Hepatocyte (in vitro differentiated cells): ENCODE results near the gene CAP2. TPM values are rescaled to one million over a fixed set of nuclear protein-coding genes. Genes with fewer than 3 reads are reported as not detected.

ENCODE experiments used
- DNase-seq: peaks from one replicate; pipeline ENCODE4 v3.0.0-alpha.2; 2016; ENCODE audit warnings: low spot score
- H2AFZ ChIP-seq: fragments of 200-600 bp; sonication (generic); 2 replicates; pipeline ENCODE4 v1.6.0; 2016; ENCODE audit warnings: antibody characterized with exemption, mild to moderate bottlenecking
- H3K27ac ChIP-seq: fragments of 200-600 bp; sonication (generic); 2 replicates; pipeline ENCODE4 v1.5.1; 2016; ENCODE audit warnings: mild to moderate bottlenecking
- H3K27me3 ChIP-seq: fragments of 200-600 bp; sonication (generic); 2 replicates; pipeline ENCODE4 v1.6.1; 2016
- H3K36me3 ChIP-seq: fragments of 200-600 bp; sonication (generic); replicated peaks from 2 replicates; pipeline ENCODE4 v1.5.1; 2016; ENCODE audit warnings: low read depth; ENCODE audit not compliant: insufficient read depth
- H3K4me1 ChIP-seq: fragments of 200-600 bp; sonication (generic); 2 replicates; pipeline ENCODE4 v1.5.1; 2016; ENCODE audit warnings: mild to moderate bottlenecking, moderate library complexity; ENCODE audit not compliant: insufficient read depth
- H3K4me2 ChIP-seq: fragments of 200-600 bp; sonication (generic); 2 replicates; pipeline ENCODE4 v1.6.0; 2016
- H3K4me3 ChIP-seq: fragments of 200-600 bp; sonication (generic); 2 replicates; pipeline ENCODE4 v1.5.1; 2016; ENCODE audit warnings: mild to moderate bottlenecking
- H3K79me2 ChIP-seq: fragments of 200-600 bp; sonication (generic); 2 replicates; pipeline ENCODE4 v1.6.0; 2017; ENCODE audit warnings: mild to moderate bottlenecking
- H3K9me2 ChIP-seq: fragments of 200-600 bp; sonication (generic); replicated peaks from 2 replicates; pipeline ENCODE4 v1.6.0; 2017; ENCODE audit warnings: mild to moderate bottlenecking; ENCODE audit not compliant: insufficient read depth
- H3K9me3 ChIP-seq: fragments of 200-600 bp; sonication (generic); 2 replicates; pipeline ENCODE4 v1.5.1; 2016; ENCODE audit warnings: low read depth, mild to moderate bottlenecking
- H4K20me1 ChIP-seq: fragments of 200-600 bp; sonication (generic); 2 replicates; pipeline ENCODE4 v1.6.0; 2016; ENCODE audit warnings: mild to moderate bottlenecking; ENCODE audit not compliant: insufficient read depth, poor library complexity, severe bottlenecking
- CTCF ChIP-seq: fragments of 200-600 bp; sonication (generic); IDR thresholded peaks from 2 replicates; pipeline ENCODE4 v1.5.1; 2016; ENCODE audit warnings: antibody characterized with exemption, mild to moderate bottlenecking; ENCODE audit not compliant: poor library complexity
- EZH2 ChIP-seq: fragments of 200-600 bp; sonication (generic); IDR thresholded peaks from 2 replicates; pipeline ENCODE4 v1.6.1; 2016; ENCODE audit warnings: antibody characterized with exemption, mild to moderate bottlenecking, borderline replicate concordance
- EZH2phosphoT487 ChIP-seq: fragments of 200-600 bp; sonication (generic); IDR thresholded peaks from one replicate; pipeline ENCODE4 v1.6.1; 2018; ENCODE audit warnings: antibody characterized with exemption, mild to moderate bottlenecking, low read depth, moderate library complexity; ENCODE audit not compliant: unreplicated experiment, severe bottlenecking
- WGBS: methylation state at CpG from one replicate; pipeline ENCODE4 v1.1.6; 2016; ENCODE audit warnings: low lambda C conversion rate; ENCODE audit errors: missing lambda C conversion rate; 5-methylcytosine and 5-hydroxymethylcytosine counted together
- polyA plus RNA-seq: library from polyadenylated mRNA; unstranded; fragments of >200 nt; fragmentation: Nextera tagmentation; extraction: Ambion mirVana; gene quantifications from 2 replicates; pipeline ENCODE4 v1.2.1, GENCODE V29; 2016
- total RNA-seq: library from RNA; depleted of rRNA; stranded (reverse); fragments of >200 nt; gene quantifications from 2 replicates; pipeline ENCODE4 v1.2.3, GENCODE V29; 2014

CAP2 gene
- total and polyA plus RNA-seq, 2 experiments from 2014 or later = 6.5 to 8.7 TPM

- DNase-seq = no peak
- Histone ChIP-seq H3K36me3 (no peaks in the 10 kb centered on the region), H3K9me3 (no peaks in the 10 kb centered on the region), H3K4me2 (no peak overlapping the region), H4K20me1 (no peaks in the 10 kb centered on the region), H3K9me2 (no peaks in the 10 kb centered on the region), H3K79me2 (no peaks in the 10 kb centered on the region), H3K27me3 (no peaks in the 10 kb centered on the region), H3K4me1 (no peaks in the 10 kb centered on the region), H2AFZ (no peak overlapping the region), H3K4me3 (no peak overlapping the region), H3K27ac (no peak overlapping the region)
- 91% methylated on average over 7 of the region's 7 CpGs for WGBS
- no peak for TF ChIP-seq EZH2phosphoT487
- TF ChIP-seq CTCF = no peak
- TF ChIP-seq EZH2 = no peak
Measured at GRCh38 chr6:17478223-17478907, 85.0 kb downstream of the CAP2 start.

- H3K36me3 ChIP-seq = no peaks in the 10 kb centered on the region
- no peaks in the 10 kb centered on the region for H4K20me1 ChIP-seq
- H3K4me2 ChIP-seq = no peak overlapping the region
- TF ChIP-seq CTCF (no peak), EZH2 (no peak), EZH2phosphoT487 (no peak)
- WGBS = 95% methylated on average over 7 of the region's 7 CpGs
- no peak overlapping the region for H3K27ac ChIP-seq
- no peak overlapping the region for H3K4me3 ChIP-seq
- no peaks in the 10 kb centered on the region for H3K4me1 ChIP-seq
- H3K9me3 ChIP-seq = no peaks in the 10 kb centered on the region
- H2AFZ ChIP-seq = no peak overlapping the region
- no peak for DNase-seq
- no peaks in the 10 kb centered on the region for H3K27me3 ChIP-seq
- H3K9me2 ChIP-seq = no peaks in the 10 kb centered on the region
- H3K79me2 ChIP-seq = no peaks in the 10 kb centered on the region
Measured at GRCh38 chr6:17478946-17479345, 85.6 kb downstream of the CAP2 start.

- Histone ChIP-seq H3K4me1 (no peaks in the 10 kb centered on the region), H3K27ac (no peak overlapping the region), H3K4me3 (no peak overlapping the region), H3K9me2 (no peaks in the 10 kb centered on the region), H3K4me2 (no peak overlapping the region), H3K79me2 (no peaks in the 10 kb centered on the region), H3K9me3 (no peaks in the 10 kb centered on the region), H2AFZ (no peak overlapping the region), H3K27me3 (no peaks in the 10 kb centered on the region), H4K20me1 (no peaks in the 10 kb centered on the region), H3K36me3 (no peaks in the 10 kb centered on the region)
- no peak for DNase-seq
- TF ChIP-seq EZH2 (no peak), EZH2phosphoT487 (no peak)
- WGBS = 100% methylated on average over 4 of the region's 4 CpGs
Measured at GRCh38 chr6:17480476-17480875, 87.1 kb downstream of the CAP2 start.

- H3K27ac ChIP-seq = no peak overlapping the region
- no peak overlapping the region for H3K4me2 ChIP-seq
- no peaks in the 10 kb centered on the region for H3K9me2 ChIP-seq
- no peaks in the 10 kb centered on the region for H3K9me3 ChIP-seq
- no peaks in the 10 kb centered on the region for H4K20me1 ChIP-seq
- no peaks in the 10 kb centered on the region for H3K79me2 ChIP-seq
- DNase-seq = no peak
- no peaks in the 10 kb centered on the region for H3K4me1 ChIP-seq
- H2AFZ ChIP-seq = no peak overlapping the region
- H3K27me3 ChIP-seq = no peaks in the 10 kb centered on the region
- no peaks in the 10 kb centered on the region for H3K36me3 ChIP-seq
- H3K4me3 ChIP-seq = no peak overlapping the region
- 95% methylated on average over 7 of the region's 7 CpGs for WGBS
- TF ChIP-seq EZH2 = no peak
- TF ChIP-seq EZH2phosphoT487 = no peak
- no peak for TF ChIP-seq CTCF
Measured at GRCh38 chr6:17482711-17483110, 89.3 kb downstream of the CAP2 start.
